WTC11 (cell line): ENCODE measurements around the gene USH2A.

ENCODE experiments used
- CTCF ChIP-seq: fragments of 200-600 bp; IDR thresholded peaks from 2 replicates; pipeline ENCODE4 v1.8.0; 2022; ENCODE audit warnings: antibody characterized with exemption
- USF1 ChIP-seq: sonication (generic); formaldehyde crosslinking; IDR thresholded peaks from 2 replicates; pipeline ENCODE4 v1.8.0; 2022; ENCODE audit warnings: mild to moderate bottlenecking, missing genetic modification reagents
- TF ChIP-seq, protein P1 (sequence below): sonication (generic); formaldehyde crosslinking; IDR thresholded peaks from 2 replicates; pipeline ENCODE4 v1.8.1; 2023; ENCODE audit warnings: mild to moderate bottlenecking, moderate library complexity, missing genetic modification reagents
- TF ChIP-seq, protein P2 (sequence below): sonication (generic); formaldehyde crosslinking; IDR thresholded peaks from 2 replicates; pipeline ENCODE4 v1.8.0; 2022; ENCODE audit warnings: mild to moderate bottlenecking, missing genetic modification reagents

DNA sequence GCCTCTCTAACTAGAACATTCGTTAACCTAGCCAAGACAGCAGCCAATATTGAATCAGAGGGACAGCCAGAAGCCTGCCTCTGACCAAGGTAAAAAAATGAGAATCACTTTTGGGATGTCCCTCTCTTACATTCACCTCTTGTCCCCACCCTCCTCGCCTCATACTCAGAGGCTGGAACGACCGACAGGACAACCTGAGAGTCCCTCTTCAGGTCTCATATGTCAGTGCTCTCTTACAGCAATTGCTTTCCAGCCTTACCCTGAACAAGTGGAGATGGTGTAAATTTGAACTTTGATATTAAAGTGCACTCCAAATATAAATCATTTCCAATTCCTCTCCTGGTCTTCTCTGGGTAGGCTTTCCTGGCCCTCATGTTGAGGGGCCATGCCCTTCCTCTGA, 528.6 kb downstream of the USH2A start:
- TF ChIP-seq USF1 (CRISPR knock-in tag) (no peak), CTCF (no peak)
- TF ChIP-seq, protein P1, sequence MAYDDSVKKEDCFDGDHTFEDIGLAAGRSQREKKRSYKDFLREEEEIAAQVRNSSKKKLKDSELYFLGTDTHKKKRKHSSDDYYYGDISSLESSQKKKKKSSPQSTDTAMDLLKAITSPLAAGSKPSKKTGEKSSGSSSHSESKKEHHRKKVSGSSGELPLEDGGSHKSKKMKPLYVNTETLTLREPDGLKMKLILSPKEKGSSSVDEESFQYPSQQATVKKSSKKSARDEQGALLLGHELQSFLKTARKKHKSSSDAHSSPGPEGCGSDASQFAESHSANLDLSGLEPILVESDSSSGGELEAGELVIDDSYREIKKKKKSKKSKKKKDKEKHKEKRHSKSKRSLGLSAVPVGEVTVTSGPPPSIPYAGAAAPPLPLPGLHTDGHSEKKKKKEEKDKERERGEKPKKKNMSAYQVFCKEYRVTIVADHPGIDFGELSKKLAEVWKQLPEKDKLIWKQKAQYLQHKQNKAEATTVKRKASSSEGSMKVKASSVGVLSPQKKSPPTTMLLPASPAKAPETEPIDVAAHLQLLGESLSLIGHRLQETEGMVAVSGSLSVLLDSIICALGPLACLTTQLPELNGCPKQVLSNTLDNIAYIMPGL (CRISPR knock-in tag), result no peak
- TF ChIP-seq, protein P2, sequence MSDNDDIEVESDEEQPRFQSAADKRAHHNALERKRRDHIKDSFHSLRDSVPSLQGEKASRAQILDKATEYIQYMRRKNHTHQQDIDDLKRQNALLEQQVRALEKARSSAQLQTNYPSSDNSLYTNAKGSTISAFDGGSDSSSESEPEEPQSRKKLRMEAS (CRISPR knock-in tag), result no peak
